Stimulated activated CD4-positive, alpha-beta T cell treated with anti-CD3 and anti-CD28 coated beads, TNF-alpha, amount 100 ng/mL, for 4 hours (primary cell): Measurements from ENCODE around the gene SOCS2.
"Not testable (repeated sequence)": the region's sequence is repeated elsewhere in the genome, so short reads cannot be mapped to it uniquely, and the experiment has no call there.

Experiments used
- DNase-seq, 3 experiments: peaks; one replicate each; pipeline ENCODE4 v3.0.0-alpha.2; 2020; ENCODE audit warnings: low read depth in 3 of 3

SOCS2 gene

GRCh38 chr12:93571925-93572711, at the start of gene SOCS2:
SOCS2 (plus strand) TSS chr12:93572675; CDS start chr12:93572898, 223 bp downstream.
- DNase-seq, result peak in 1 of 3 experiments; percentile 21

GRCh38 chr12:93524386-93525133, 47.9 kb upstream of the SOCS2 start:
- no peak for DNase-seq

- no peak for DNase-seq
Observed at GRCh38 chr12:93526786-93527428, 45.6 kb upstream of the SOCS2 start.

- no peak for DNase-seq
Observed at GRCh38 chr12:93530358-93530757, 42.1 kb upstream of the SOCS2 start.

- no peak for DNase-seq
Observed at GRCh38 chr12:93533310-93533709, 39.2 kb upstream of the SOCS2 start.

GRCh38 chr12:93536111-93536765, 36.2 kb upstream of the SOCS2 start:
- no peak for DNase-seq

- DNase-seq, result no peak
Observed at GRCh38 chr12:93536766-93537488, 35.5 kb upstream of the SOCS2 start.

- no peak for DNase-seq
Observed at GRCh38 chr12:93537769-93538168, 34.7 kb upstream of the SOCS2 start.

GRCh38 chr12:93539821-93540220, 32.7 kb upstream of the SOCS2 start:
- no peak for DNase-seq

GRCh38 chr12:93540466-93540865, 32.0 kb upstream of the SOCS2 start:
- no peak for DNase-seq

GRCh38 chr12:93541578-93542225, 30.8 kb upstream of the SOCS2 start:
- no peak for DNase-seq

GRCh38 chr12:93547778-93548177, 24.7 kb upstream of the SOCS2 start:
- no peak for DNase-seq

- DNase-seq, result no peak
Observed at GRCh38 chr12:93549174-93549573, 23.3 kb upstream of the SOCS2 start.

GRCh38 chr12:93550748-93551611, 21.5 kb upstream of the SOCS2 start:
- no peak for DNase-seq

GRCh38 chr12:93552427-93552826, 20.0 kb upstream of the SOCS2 start:
- DNase-seq, result no peak

- not testable (repeated sequence) for DNase-seq
Observed at GRCh38 chr12:93557879-93558278, 14.6 kb upstream of the SOCS2 start.

- DNase-seq, result not testable (repeated sequence)
Observed at GRCh38 chr12:93558685-93559084, 13.8 kb upstream of the SOCS2 start.

- DNase-seq, result no peak
Observed at GRCh38 chr12:93563807-93564538, 8.5 kb upstream of the SOCS2 start.

GRCh38 chr12:93565760-93566159, 6.7 kb upstream of the SOCS2 start:
- no peak for DNase-seq
